SIG-M5 (cell line): Measurements from ENCODE around the gene MPIG6B.
"Not testable (repeated sequence)": the region's sequence is repeated elsewhere in the genome, so short reads cannot be mapped to it uniquely, and the experiment has no call there.

Source experiments
- DNase-seq: peaks from one replicate; lab custom pipeline; 2025; lab: John Stamatoyannopoulos, UW

Gene MPIG6B

GRCh38 chr6:31701666-31702404 lies 21.3 kb upstream of the MPIG6B start:
- DNase-seq: no peak

GRCh38 chr6:31702405-31702818 lies 20.8 kb upstream of the MPIG6B start:
- no peak for DNase-seq

- peak; percentile 79 for DNase-seq
Measured at GRCh38 chr6:31702819-31703716, 20.1 kb upstream of the MPIG6B start, which contains the start of gene ABHD16A. Gene ABHD16A (minus strand): TSS chr6:31703324. CDS start chr6:31703281, 43 bp downstream.

- no peak for DNase-seq
Measured at GRCh38 chr6:31705931-31706330, 17.2 kb upstream of the MPIG6B start.

- DNase-seq: no peak
Measured at GRCh38 chr6:31706599-31706998, 16.6 kb upstream of the MPIG6B start, which contains the start of gene LY6G6F. Gene LY6G6F (plus strand): TSS chr6:31706866. CDS start chr6:31706907, 41 bp downstream.

- no peak for DNase-seq
Measured at GRCh38 chr6:31707701-31708100, 15.5 kb upstream of the MPIG6B start.

GRCh38 chr6:31708224-31708623 lies 14.9 kb upstream of the MPIG6B start:
- no peak for DNase-seq

GRCh38 chr6:31709157-31709556 lies 14.0 kb upstream of the MPIG6B start:
- DNase-seq: not testable (repeated sequence)

GRCh38 chr6:31710523-31711219 lies 12.5 kb upstream of the MPIG6B start:
- no peak for DNase-seq

- DNase-seq: no peak
Measured at GRCh38 chr6:31711233-31711632, 11.9 kb upstream of the MPIG6B start.

GRCh38 chr6:31712296-31712695 lies 10.9 kb upstream of the MPIG6B start:
- DNase-seq: no peak

GRCh38 chr6:31713465-31713864 lies 9.7 kb upstream of the MPIG6B start:
- DNase-seq: no peak

GRCh38 chr6:31713991-31714684 lies 9.0 kb upstream of the MPIG6B start:
- DNase-seq: no peak

GRCh38 chr6:31715022-31715958 lies 7.9 kb upstream of the MPIG6B start, which contains the start of gene LY6G6D:
Gene LY6G6D (plus strand): TSS chr6:31715348. CDS start chr6:31715356, 8 bp downstream.
- DNase-seq: no peak

- no peak for DNase-seq
Measured at GRCh38 chr6:31717499-31718222, 5.5 kb upstream of the MPIG6B start.

- DNase-seq: no peak
Measured at GRCh38 chr6:31718265-31718664, 4.9 kb upstream of the MPIG6B start.

- no peak for DNase-seq
Measured at GRCh38 chr6:31719001-31719400, 4.2 kb upstream of the MPIG6B start.

GRCh38 chr6:31720196-31720770 lies 2.9 kb upstream of the MPIG6B start:
- no peak for DNase-seq

GRCh38 chr6:31721351-31722020 lies 1.7 kb upstream of the MPIG6B start, which contains the start of gene LY6G6C:
Gene LY6G6C (minus strand): TSS chr6:31721746. CDS start chr6:31721679, 67 bp downstream.
- DNase-seq: no peak
